GM10266 (cell line): ENCODE data around the gene FRAS1.

Experiments
- DNase-seq: peaks from one replicate; pipeline ENCODE4 v3.0.0; 2012; ENCODE audit errors: extremely low spot score
- CTCF ChIP-seq: IDR thresholded peaks from 2 replicates; pipeline ENCODE4 v1.5.1; 2012; ENCODE audit warnings: mild to moderate bottlenecking, low read depth; ENCODE audit not compliant: control insufficient read depth, insufficient read depth; ENCODE audit errors: missing control alignments

Gene FRAS1

GRCh38 chr4:78410676-78411075 is 353.6 kb downstream of the FRAS1 start:
- DNase-seq, result no peak

GRCh38 chr4:78414116-78414515 is 357.0 kb downstream of the FRAS1 start:
- TF ChIP-seq CTCF, result no peak
- no peak for DNase-seq

More at GRCh38 chr4:78410676-78411075, 353.6 kb downstream of the FRAS1 start:
- TF ChIP-seq CTCF, result no peak

- no peak for TF ChIP-seq CTCF
- DNase-seq, result no peak
These were observed 360.5 kb downstream of the FRAS1 start for GRCh38 chr4:78417603-78418002.

GRCh38 chr4:78418406-78418805 is 361.3 kb downstream of the FRAS1 start:
- no peak for DNase-seq

GRCh38 chr4:78423790-78424189 is 366.7 kb downstream of the FRAS1 start:
- DNase-seq, result no peak
- TF ChIP-seq CTCF, result no peak

More at GRCh38 chr4:78418406-78418805, 361.3 kb downstream of the FRAS1 start:
- no peak for TF ChIP-seq CTCF

- no peak for TF ChIP-seq CTCF
- DNase-seq, result no peak
These were observed 367.3 kb downstream of the FRAS1 start for GRCh38 chr4:78424461-78424860.

- DNase-seq, result no peak
- no peak for TF ChIP-seq CTCF
These were observed 369.8 kb downstream of the FRAS1 start for GRCh38 chr4:78426972-78427371.

GRCh38 chr4:78428996-78429395 is 371.9 kb downstream of the FRAS1 start:
- TF ChIP-seq CTCF, result no peak
- no peak for DNase-seq
